ENCODE measurements around the gene TMEM203.

TMEM203 gene

DNA sequence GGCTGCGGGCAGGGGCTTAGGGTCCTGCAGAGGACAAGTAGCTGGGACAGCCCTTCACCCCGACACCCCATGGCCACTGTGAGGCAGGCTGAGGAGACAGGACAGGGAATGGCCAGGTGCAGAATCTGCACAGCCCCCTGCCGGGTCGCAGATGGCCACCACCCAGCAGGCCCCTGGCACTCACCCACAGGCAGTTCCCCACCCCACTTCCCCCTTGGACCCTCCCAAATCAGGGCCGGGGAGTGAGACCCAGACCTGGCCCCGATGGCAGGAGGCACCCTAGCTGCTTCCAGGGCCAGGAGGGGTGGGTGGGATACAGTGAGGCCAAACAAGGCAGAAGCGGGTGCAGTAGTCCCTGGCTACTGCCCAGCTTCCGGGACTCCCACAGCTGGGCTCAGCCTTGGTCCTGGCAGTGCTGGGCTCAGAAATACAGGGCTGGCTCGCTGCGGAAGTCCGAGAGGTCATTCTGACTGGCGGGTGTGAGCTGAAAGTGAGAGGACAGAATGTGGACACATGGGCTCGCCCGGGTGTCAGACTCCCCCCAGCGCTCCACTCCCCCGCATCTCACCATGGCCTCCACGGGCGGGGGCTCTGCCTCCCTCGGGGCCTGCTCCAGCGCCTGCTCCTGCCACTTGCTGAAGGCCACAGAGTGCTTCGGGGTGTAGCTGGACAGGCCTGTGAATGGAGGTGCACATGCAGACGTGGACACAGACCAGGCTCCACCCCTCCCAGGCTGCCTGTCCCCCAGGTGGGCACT lies 13.6 kb downstream of the TMEM203 start:
- no peak for DNase-seq (ENCODE audit: low read depth)
- H3K4me3 ChIP-seq (ENCODE audit: low read depth, low read length): no peak overlapping the region
- in situ Hi-C loops (cut with HindIII; ENCODE audit: low sequenced_read_pairs): no loop called here
- TF ChIP-seq, protein P1, sequence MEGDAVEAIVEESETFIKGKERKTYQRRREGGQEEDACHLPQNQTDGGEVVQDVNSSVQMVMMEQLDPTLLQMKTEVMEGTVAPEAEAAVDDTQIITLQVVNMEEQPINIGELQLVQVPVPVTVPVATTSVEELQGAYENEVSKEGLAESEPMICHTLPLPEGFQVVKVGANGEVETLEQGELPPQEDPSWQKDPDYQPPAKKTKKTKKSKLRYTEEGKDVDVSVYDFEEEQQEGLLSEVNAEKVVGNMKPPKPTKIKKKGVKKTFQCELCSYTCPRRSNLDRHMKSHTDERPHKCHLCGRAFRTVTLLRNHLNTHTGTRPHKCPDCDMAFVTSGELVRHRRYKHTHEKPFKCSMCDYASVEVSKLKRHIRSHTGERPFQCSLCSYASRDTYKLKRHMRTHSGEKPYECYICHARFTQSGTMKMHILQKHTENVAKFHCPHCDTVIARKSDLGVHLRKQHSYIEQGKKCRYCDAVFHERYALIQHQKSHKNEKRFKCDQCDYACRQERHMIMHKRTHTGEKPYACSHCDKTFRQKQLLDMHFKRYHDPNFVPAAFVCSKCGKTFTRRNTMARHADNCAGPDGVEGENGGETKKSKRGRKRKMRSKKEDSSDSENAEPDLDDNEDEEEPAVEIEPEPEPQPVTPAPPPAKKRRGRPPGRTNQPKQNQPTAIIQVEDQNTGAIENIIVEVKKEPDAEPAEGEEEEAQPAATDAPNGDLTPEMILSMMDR (IDR thresholded peaks at IDR 0.05; ENCODE audit: low read depth, low read length, missing control alignments): no peak

DNA sequence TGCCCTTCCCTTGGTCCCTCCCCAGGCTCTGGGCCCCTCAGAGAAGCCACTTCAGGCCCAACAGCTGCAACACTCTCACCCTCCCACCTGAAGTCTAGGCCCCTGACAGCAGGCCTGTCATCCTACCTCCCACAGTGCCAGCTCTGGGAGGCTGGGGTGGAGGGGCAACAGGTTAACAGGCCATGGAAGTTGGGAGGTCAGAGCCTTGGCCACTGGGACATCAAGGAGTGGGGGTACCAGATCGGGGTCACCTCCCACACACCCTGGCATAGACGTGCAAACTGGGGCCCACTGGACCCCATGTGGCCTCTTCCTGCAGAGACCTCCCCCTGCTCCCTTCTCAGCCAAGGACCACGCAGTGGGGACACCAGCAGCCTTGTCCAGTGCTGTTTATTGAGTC lies 14.2 kb downstream of the TMEM203 start:
- no peak for DNase-seq (ENCODE audit: low read depth)
- TF ChIP-seq, protein P1 (IDR thresholded peaks at IDR 0.05; ENCODE audit: low read depth, low read length, missing control alignments): no peak
- in situ Hi-C loops (cut with HindIII; ENCODE audit: low sequenced_read_pairs): no loop called here
- no peak overlapping the region for H3K4me3 ChIP-seq (ENCODE audit: low read depth, low read length)

DNA sequence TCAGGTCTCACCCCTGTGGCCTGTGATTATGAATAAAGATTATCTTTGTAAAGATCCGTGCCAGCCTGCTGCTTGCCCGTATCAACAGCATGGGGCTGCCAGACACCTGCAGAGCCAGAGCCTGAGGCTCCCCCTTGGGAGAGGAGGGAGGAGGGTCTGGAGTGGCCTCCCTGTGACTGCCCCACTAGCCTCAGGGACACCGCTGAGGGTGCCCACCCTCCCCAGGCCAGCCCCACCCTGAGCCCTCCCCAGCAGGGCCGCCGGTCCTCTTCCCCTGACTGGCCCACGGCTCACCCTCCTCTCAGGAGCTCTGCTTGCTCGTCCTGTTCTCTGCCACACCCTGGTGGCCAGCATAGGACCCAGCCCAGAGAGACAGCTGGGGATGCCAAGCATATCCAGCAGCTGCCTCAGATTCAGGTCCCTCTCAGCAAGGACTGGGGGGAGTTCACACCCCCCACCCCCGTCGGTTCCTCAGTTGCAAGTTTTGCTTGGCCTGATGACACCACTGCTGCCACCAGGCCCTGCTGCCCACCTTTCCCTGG lies 15.1 kb downstream of the TMEM203 start:
- H3K4me3 ChIP-seq (ENCODE audit: low read depth, low read length): no peak overlapping the region
- DNase-seq (ENCODE audit: low read depth): no peak
- in situ Hi-C loops (cut with HindIII; ENCODE audit: low sequenced_read_pairs): no loop called here
- TF ChIP-seq, protein P1 (IDR thresholded peaks at IDR 0.05; ENCODE audit: low read depth, low read length, missing control alignments): no peak

DNA sequence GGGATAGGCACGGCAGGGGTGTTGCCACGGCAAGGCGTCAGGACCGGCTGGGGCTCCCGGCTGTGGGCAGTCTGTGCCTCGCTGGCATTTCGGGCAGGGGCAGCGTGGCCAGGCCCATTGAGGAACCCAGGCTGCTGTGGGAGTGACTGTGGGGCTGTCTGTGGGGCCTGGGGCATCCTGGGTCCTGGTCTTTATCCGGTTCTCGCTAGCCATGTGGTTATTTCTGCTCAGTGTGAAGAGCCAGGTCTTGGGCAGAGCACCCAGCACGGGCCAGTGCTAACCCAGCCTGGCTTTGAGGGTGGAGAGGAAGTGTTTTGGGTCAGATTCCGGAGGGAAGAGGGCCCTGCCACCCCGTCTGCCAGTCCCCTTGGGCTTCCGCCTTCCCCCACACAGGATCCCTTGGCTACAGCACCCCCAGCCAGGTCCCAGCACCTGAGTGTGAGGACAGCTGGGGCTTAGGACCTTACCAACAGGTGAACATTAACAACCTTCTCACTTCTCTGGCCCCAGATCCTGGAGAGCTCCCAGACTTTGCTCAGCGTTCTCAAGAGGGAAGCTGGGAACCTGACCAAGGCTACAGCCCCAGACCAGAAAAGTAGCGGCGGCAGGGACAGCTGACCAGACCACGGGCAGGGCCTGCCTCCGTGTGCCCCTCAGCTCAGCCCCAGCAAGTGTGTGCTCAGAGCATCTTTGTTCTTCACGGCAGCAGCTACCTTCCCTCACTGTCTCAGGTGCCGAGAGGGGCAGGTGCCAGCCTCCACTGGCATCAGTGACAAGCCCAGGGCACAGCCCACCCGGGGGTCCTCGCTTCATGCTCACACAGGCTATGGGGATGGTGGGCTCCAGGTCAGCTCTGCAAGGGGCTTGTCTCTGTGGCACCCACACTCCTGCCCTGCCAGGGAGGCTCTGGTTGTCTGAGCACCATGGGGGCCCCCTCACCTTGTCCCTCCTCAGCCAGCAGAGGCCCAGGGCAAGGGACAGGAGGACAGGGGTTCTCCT lies 15.9 kb downstream of the TMEM203 start:
- no peak for DNase-seq (ENCODE audit: low read depth)
- in situ Hi-C loops (cut with HindIII; ENCODE audit: low sequenced_read_pairs): no loop called here
- H3K4me3 ChIP-seq (ENCODE audit: low read depth, low read length): peak overlapping the region; percentile 93
- TF ChIP-seq, protein P1 (IDR thresholded peaks at IDR 0.05; ENCODE audit: low read depth, low read length, missing control alignments): no peak

DNA sequence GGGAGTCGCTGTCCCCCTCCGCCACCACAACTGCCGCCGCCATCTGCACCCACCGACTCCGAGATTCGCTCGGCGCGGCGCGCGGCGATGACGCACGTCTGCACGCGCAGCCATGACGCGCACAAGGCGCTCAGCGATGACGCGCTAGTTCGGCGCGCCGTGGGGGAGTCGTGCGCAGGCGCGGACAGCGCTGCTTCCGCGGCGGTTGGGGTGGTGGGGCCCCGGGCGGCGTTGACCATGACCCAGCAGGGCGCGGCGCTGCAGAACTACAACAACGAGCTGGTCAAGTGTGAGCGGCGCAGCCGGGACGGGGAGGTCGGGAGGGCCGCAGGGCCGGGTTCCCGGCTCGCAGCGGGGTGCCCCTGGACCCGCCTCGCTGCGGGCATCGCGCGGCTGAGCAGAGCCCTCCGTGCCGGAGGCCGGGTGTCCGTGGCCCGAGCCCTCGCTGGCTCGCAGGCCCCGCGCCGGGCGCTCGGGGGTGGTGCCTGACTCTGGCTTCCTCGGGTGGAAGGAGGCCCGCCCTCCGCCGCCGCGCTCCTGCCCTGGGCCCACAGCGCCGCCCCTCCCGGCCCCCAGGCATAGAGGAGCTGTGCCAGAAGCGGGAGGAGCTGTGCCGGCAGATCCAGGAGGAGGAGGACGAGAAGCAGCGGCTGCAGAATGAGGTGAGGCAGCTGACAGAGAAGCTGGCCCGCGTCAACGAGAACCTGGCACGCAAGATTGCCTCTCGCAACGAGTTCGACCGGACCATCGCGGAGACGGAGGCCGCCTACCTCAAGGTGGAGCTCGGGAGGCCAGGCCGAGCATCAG lies 16.8 kb downstream of the TMEM203 start, which contains the start of the genes ANAPC2 and SSNA1:
ANAPC2 (minus strand) TSS at position 71 of the 807 bp plus-strand sequence; CDS start at position 43, 28 bp downstream.
SSNA1 (plus strand) TSS at position 187 of the 807 bp plus-strand sequence; CDS start at position 238, 51 bp downstream.
- in situ Hi-C loops (cut with HindIII; ENCODE audit: low sequenced_read_pairs): no loop called here
- TF ChIP-seq, protein P1 (IDR thresholded peaks at IDR 0.05; ENCODE audit: low read depth, low read length, missing control alignments): peak; percentile 60
- peak; percentile 82 for DNase-seq (ENCODE audit: low read depth)
- peak within 1 kb of the TSS; percentile 93 for H3K4me3 ChIP-seq (ENCODE audit: low read depth, low read length)

All from astrocyte of the cerebellum (primary cell).